HEK293T (cell line): Measurements from ENCODE around the gene TMTC2.

Experiments
- BHLHE40 ChIP-seq: fragments of 450-650 bp; IDR thresholded peaks from 2 replicates; pipeline ENCODE4 v1.6.1; 2016; ENCODE audit warnings: mild to moderate bottlenecking, moderate library complexity, borderline replicate concordance
- CTBP1 ChIP-seq: fragments of 450-650 bp; IDR thresholded peaks from 2 replicates; pipeline ENCODE4 v1.6.1; 2016; ENCODE audit warnings: borderline replicate concordance
- FOXA1 ChIP-seq: fragments of 450-650 bp; IDR thresholded peaks from 2 replicates; pipeline ENCODE4 v1.6.1; 2016; ENCODE audit warnings: mild to moderate bottlenecking
- FOXM1 ChIP-seq: fragments of 450-650 bp; IDR thresholded peaks from 2 replicates; pipeline ENCODE4 v1.6.1; 2017; ENCODE audit warnings: mild to moderate bottlenecking, borderline replicate concordance
- SP1 ChIP-seq: fragments of 450-650 bp; IDR thresholded peaks from 2 replicates; pipeline ENCODE4 v1.6.1; 2017
- SUZ12 ChIP-seq: fragments of 450-650 bp; IDR thresholded peaks from 2 replicates; pipeline ENCODE4 v1.6.1; 2016; ENCODE audit warnings: mild to moderate bottlenecking

DNA sequence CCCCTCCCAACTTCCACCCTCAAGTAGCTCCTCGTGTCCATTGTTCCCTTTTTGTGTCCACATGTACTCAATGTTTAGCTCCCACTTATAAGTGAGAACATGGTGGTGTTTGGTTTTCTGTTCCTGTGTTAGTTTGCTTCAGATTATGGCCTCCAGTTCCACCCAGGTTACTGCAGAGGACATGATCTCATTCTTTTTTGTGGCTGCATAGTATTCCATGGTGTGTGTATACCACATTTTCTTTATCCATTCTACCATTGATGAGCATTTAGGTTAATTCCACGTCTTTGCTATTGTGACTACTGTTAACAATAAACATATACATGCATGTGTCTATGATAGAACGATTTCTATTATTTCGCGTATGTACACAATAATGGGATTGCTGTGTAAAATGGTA lies 362.6 kb downstream of the TMTC2 start:
- TF ChIP-seq SUZ12: no peak
- no peak for TF ChIP-seq BHLHE40
- no peak for TF ChIP-seq CTBP1
- no peak for TF ChIP-seq SP1
- no peak for TF ChIP-seq FOXA1
- no peak for TF ChIP-seq FOXM1
